ENCODE measurements around the gene CEACAM18. TPM values are rescaled to one million over a fixed set of nuclear protein-coding genes. Genes with fewer than 3 reads are reported as not detected.

Gene CEACAM18
- total RNA-seq, 2 donors from 2014 or later: not detected

- H3K36me3 ChIP-seq: no peaks in the 10 kb centered on the region
- H3K27me3 ChIP-seq (replicated peaks; ENCODE audit: insufficient read depth): no peaks in the 10 kb centered on the region
- peak; percentile 80 for TF ChIP-seq CTCF (IDR thresholded peaks at IDR 0.05)
These were observed 5.2 kb upstream of the CEACAM18 start for GRCh38 chr19:51473009-51473707.

GRCh38 chr19:51476164-51476563, 2.2 kb upstream of the CEACAM18 start:
- no peak for DNase-seq (ENCODE audit: low spot score)
- Histone ChIP-seq H3K36me3 (no peaks in the 10 kb centered on the region), H3K4me1 (ENCODE audit: control insufficient read depth in 1 of 2, low read depth in 2 of 2) (no peaks in the 10 kb centered on the region), H3K27ac (no peak overlapping the region), H3K27me3 (replicated peaks; ENCODE audit: insufficient read depth) (no peaks in the 10 kb centered on the region), H3K9me3 (no peaks in the 10 kb centered on the region), H3K4me3 (no peak overlapping the region)
- no peak for TF ChIP-seq CTCF (IDR thresholded peaks at IDR 0.05)
- no peak for ATAC-seq (ENCODE audit: insufficient number of reproducible peaks, low FRiP score, low read depth)

More at GRCh38 chr19:51473009-51473707, 5.2 kb upstream of the CEACAM18 start:
- Histone ChIP-seq H3K4me1 (ENCODE audit: control insufficient read depth in 1 of 2, low read depth in 2 of 2) (no peaks in the 10 kb centered on the region), H3K27ac (no peak overlapping the region), H3K9me3 (no peaks in the 10 kb centered on the region), H3K4me3 (no peak overlapping the region)
- DNase-seq (ENCODE audit: low spot score): peak; percentile 38
- no peak for ATAC-seq (ENCODE audit: insufficient number of reproducible peaks, low FRiP score, low read depth)

GRCh38 chr19:51477344-51477743, 995 bp upstream of the CEACAM18 start:
- no peaks in the 10 kb centered on the region for H3K36me3 ChIP-seq
- H3K9me3 ChIP-seq: no peaks in the 10 kb centered on the region
- DNase-seq (ENCODE audit: low spot score) (no peak), ATAC-seq (ENCODE audit: insufficient number of reproducible peaks, low FRiP score, low read depth) (no peak)
- H3K4me3 ChIP-seq: no peak overlapping the region
- H3K27me3 ChIP-seq (replicated peaks; ENCODE audit: insufficient read depth): no peaks in the 10 kb centered on the region
- no peak overlapping the region for H3K27ac ChIP-seq
- no peaks in the 10 kb centered on the region for H3K4me1 ChIP-seq (ENCODE audit: control insufficient read depth in 1 of 2, low read depth in 2 of 2)
- no peak for TF ChIP-seq CTCF (IDR thresholded peaks at IDR 0.05)

GRCh38 chr19:51479531-51480331, 1.4 kb downstream of the CEACAM18 start:
- no peaks in the 10 kb centered on the region for H3K36me3 ChIP-seq
- no peak for TF ChIP-seq CTCF (IDR thresholded peaks at IDR 0.05)
- no peaks in the 10 kb centered on the region for H3K27me3 ChIP-seq (replicated peaks; ENCODE audit: insufficient read depth)
- H3K4me3 ChIP-seq: no peak overlapping the region
- H3K27ac ChIP-seq: no peak overlapping the region
- H3K4me1 ChIP-seq (ENCODE audit: control insufficient read depth in 1 of 2, low read depth in 2 of 2): no peaks in the 10 kb centered on the region
- no peaks in the 10 kb centered on the region for H3K9me3 ChIP-seq
- ATAC-seq (ENCODE audit: insufficient number of reproducible peaks, low FRiP score, low read depth) (no peak), DNase-seq (ENCODE audit: low spot score) (no peak)

GRCh38 chr19:51480590-51480989, 2.3 kb downstream of the CEACAM18 start:
- Histone ChIP-seq H3K9me3 (no peaks in the 10 kb centered on the region), H3K27me3 (replicated peaks; ENCODE audit: insufficient read depth) (no peaks in the 10 kb centered on the region), H3K36me3 (no peaks in the 10 kb centered on the region), H3K4me1 (ENCODE audit: control insufficient read depth in 1 of 2, low read depth in 2 of 2) (no peaks in the 10 kb centered on the region), H3K27ac (no peak overlapping the region), H3K4me3 (no peak overlapping the region)
- no peak for DNase-seq (ENCODE audit: low spot score)
- ATAC-seq (ENCODE audit: insufficient number of reproducible peaks, low FRiP score, low read depth): no peak
- no peak for TF ChIP-seq CTCF (IDR thresholded peaks at IDR 0.05)

All from thoracic aorta (tissue), 2 donors.